Mesenchymal stem cell (in vitro differentiated cells and primary cell): ENCODE measurements around the gene MBNL1.

Source experiments
- DNase-seq: peaks from one replicate; pipeline ENCODE4 v3.0.0-alpha.2; 2013
- H2AFZ ChIP-seq: one replicate; pipeline ENCODE4 v1.6.1; 2013; ENCODE audit warnings: low read depth, mild to moderate bottlenecking, control low read depth, inconsistent platforms, low read length, moderate library complexity
- H2AK5ac ChIP-seq: 2 replicates; pipeline ENCODE4 v1.6.1; 2013; ENCODE audit warnings: low read length, moderate library complexity, mild to moderate bottlenecking, inconsistent platforms; ENCODE audit not compliant: severe bottlenecking
- H2BK120ac ChIP-seq: one replicate; pipeline ENCODE4 v1.6.1; 2013; ENCODE audit warnings: low read depth, mild to moderate bottlenecking, inconsistent platforms, low read length, moderate library complexity
- H2BK12ac ChIP-seq, 2 experiments: one replicate each; pipeline ENCODE4 v1.6.1; 2013; ENCODE audit warnings: inconsistent platforms in 2 of 2, low read length in 2 of 2, mild to moderate bottlenecking in 2 of 2, moderate library complexity in 2 of 2, control low read depth in 1 of 2
- H2BK15ac ChIP-seq: one replicate; pipeline ENCODE4 v1.6.1; 2013; ENCODE audit warnings: mild to moderate bottlenecking, low read depth, inconsistent platforms; ENCODE audit not compliant: poor library complexity, severe bottlenecking
- H2BK5ac ChIP-seq: 2 replicates; pipeline ENCODE4 v1.6.1; 2013; ENCODE audit warnings: low read depth, mild to moderate bottlenecking, low read length, control low read depth, inconsistent platforms; ENCODE audit not compliant: poor library complexity, severe bottlenecking
- H3K14ac ChIP-seq, 2 experiments: one replicate each; pipeline ENCODE4 v1.6.1; 2013; ENCODE audit warnings: inconsistent platforms in 2 of 2, low read length in 2 of 2, control low read depth in 1 of 2, mild to moderate bottlenecking in 1 of 2, moderate library complexity in 1 of 2
- H3K18ac ChIP-seq, 2 experiments: one replicate each; pipeline ENCODE4 v1.6.1; 2013; ENCODE audit warnings: inconsistent platforms in 2 of 2, low read length in 2 of 2, control low read depth in 1 of 2, low read depth in 1 of 2, mild to moderate bottlenecking in 1 of 2
- H3K23ac ChIP-seq, 2 experiments: one replicate each; pipeline ENCODE4 v1.6.1; 2013; ENCODE audit warnings: inconsistent platforms in 2 of 2, low read length in 2 of 2, mild to moderate bottlenecking in 2 of 2, moderate library complexity in 2 of 2, control low read depth in 1 of 2
- H3K27ac ChIP-seq: 2 replicates; pipeline ENCODE4 v1.5.1; 2013; ENCODE audit warnings: mild to moderate bottlenecking, moderate library complexity, low read length, control low read depth, inconsistent platforms; ENCODE audit not compliant: poor library complexity, severe bottlenecking
- H3K27me3 ChIP-seq, 2 experiments: 2 replicates each; pipeline versions ENCODE4 v1.6.1 to v1.7.0; 2013; ENCODE audit warnings: low read length in 2 of 2, mild to moderate bottlenecking in 2 of 2, moderate library complexity in 2 of 2, control low read depth in 1 of 2, inconsistent platforms in 1 of 2; ENCODE audit not compliant: control insufficient read depth in 1 of 2, insufficient read depth in 1 of 2
- H3K36me3 ChIP-seq, 2 experiments: 2 replicates each; pipeline versions ENCODE4 v1.6.1 to v1.7.0; 2013; ENCODE audit warnings: low read length in 2 of 2, control low read depth in 1 of 2, inconsistent platforms in 1 of 2, low read depth in 1 of 2, mild to moderate bottlenecking in 1 of 2; ENCODE audit not compliant: insufficient read depth in 2 of 2, control insufficient read depth in 1 of 2
- H3K4ac ChIP-seq, 2 experiments: one replicate each; pipeline ENCODE4 v1.6.1; 2013; ENCODE audit warnings: inconsistent platforms in 2 of 2, low read length in 2 of 2, mild to moderate bottlenecking in 2 of 2, moderate library complexity in 2 of 2, control low read depth in 1 of 2, low read depth in 1 of 2
- H3K4me1 ChIP-seq: 2 replicates; pipeline ENCODE4 v1.6.1; 2013; ENCODE audit warnings: low read depth, low read length, control low read depth; ENCODE audit not compliant: control insufficient read depth, insufficient read depth
- H3K4me2 ChIP-seq: 2 replicates; pipeline ENCODE4 v1.6.1; 2013; ENCODE audit warnings: low read length, mild to moderate bottlenecking, inconsistent platforms; ENCODE audit not compliant: poor library complexity, severe bottlenecking
- H3K4me3 ChIP-seq, 2 experiments: 2 replicates each; pipeline versions ENCODE4 v1.5.1 to v1.7.0; 2013; ENCODE audit warnings: low read length in 2 of 2, mild to moderate bottlenecking in 2 of 2, control low read depth in 1 of 2, low read depth in 1 of 2; ENCODE audit not compliant: insufficient read depth in 1 of 2
- H3K79me1 ChIP-seq: replicated peaks from 2 replicates; pipeline ENCODE4 v1.6.1; 2013; ENCODE audit warnings: mild to moderate bottlenecking, control low read depth, low read length, inconsistent platforms; ENCODE audit not compliant: poor library complexity, severe bottlenecking
- H3K9ac ChIP-seq: 2 replicates; pipeline ENCODE4 v1.7.0; 2013; ENCODE audit warnings: mild to moderate bottlenecking, low read length, moderate library complexity
- H3K9me3 ChIP-seq: 2 replicates; pipeline ENCODE4 v1.7.0; 2013; ENCODE audit warnings: mild to moderate bottlenecking, low read length; ENCODE audit not compliant: control insufficient read depth
- H4K8ac ChIP-seq: one replicate; pipeline ENCODE4 v1.6.1; 2013; ENCODE audit warnings: inconsistent platforms, mild to moderate bottlenecking, low read length, moderate library complexity
- H4K91ac ChIP-seq: one replicate; pipeline ENCODE4 v1.6.1; 2013; ENCODE audit warnings: mild to moderate bottlenecking, low read length, inconsistent platforms
- WGBS: methylation state at CpG from one replicate; pipeline ENCODE4 v1.1.7; 2013; ENCODE audit warnings: mixed read lengths; 5-methylcytosine and 5-hydroxymethylcytosine counted together

The MBNL1 gene

DNA sequence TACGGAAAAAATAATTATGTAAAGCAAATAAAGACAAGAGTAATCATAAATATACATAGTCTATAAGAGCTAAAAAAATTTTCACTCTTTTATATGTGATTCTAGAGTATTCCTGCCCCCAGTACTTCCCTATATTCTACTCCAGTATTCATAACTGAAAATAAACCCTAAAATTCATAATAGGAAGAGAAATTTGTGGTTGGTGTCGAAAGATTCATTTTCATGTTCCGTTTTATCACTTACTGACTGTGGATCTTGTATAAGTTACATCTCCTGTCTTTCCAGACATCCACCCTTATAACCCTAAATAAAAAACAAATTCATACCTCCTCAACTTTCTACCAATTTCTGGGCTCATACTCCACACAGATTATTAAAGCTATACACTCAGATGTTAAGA is 16.0 kb upstream of the MBNL1 start:
- Histone ChIP-seq H2AFZ (no peak overlapping the region), H3K27me3 (no peaks in the 10 kb centered on the region), H3K4me3 (no peak overlapping the region), H3K4me1 (no peaks in the 10 kb centered on the region), H3K9me3 (no peaks in the 10 kb centered on the region), H2AK5ac (no peak overlapping the region), H4K8ac (no peak overlapping the region), H3K18ac (no peak overlapping the region), H2BK15ac (no peak overlapping the region), H3K79me1 (no peaks in the 10 kb centered on the region), H2BK120ac (no peak overlapping the region), H2BK12ac (no peak overlapping the region), H3K4me2 (no peak overlapping the region), H3K23ac (no peak overlapping the region), H3K36me3 (no peaks in the 10 kb centered on the region), H3K9ac (no peak overlapping the region), H3K14ac (no peak overlapping the region), H3K27ac (no peak overlapping the region), H3K4ac (no peak overlapping the region), H4K91ac (no peak overlapping the region), H2BK5ac (no peak overlapping the region)
- DNase-seq: no peak
- WGBS: 100% methylated on average over 2 of the region's 3 CpGs

DNA sequence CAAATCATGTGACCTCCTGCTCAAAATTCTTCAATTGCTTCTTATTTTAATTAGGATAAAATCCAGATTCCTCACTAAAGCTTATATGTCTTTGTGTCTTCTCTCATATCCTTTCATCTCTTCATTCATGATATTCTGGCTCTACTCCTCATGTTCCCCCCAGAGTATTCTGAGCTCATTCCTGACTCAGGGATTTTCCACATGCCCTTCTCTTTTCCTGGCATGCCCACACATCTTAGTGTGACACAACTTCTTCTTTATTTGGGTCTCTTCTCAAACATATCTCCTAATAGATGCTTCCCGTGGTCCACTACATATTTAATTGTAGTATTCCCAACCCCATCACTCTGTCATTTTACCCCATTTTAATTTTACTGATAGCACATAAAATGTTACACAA is 15.2 kb upstream of the MBNL1 start:
- no peak overlapping the region for H3K23ac ChIP-seq
- no peak overlapping the region for H2BK5ac ChIP-seq
- no peaks in the 10 kb centered on the region for H3K79me1 ChIP-seq
- H2BK120ac ChIP-seq: no peak overlapping the region
- H3K4ac ChIP-seq: no peak overlapping the region
- H2BK15ac ChIP-seq: no peak overlapping the region
- H2BK12ac ChIP-seq: no peak overlapping the region
- no peak for DNase-seq
- no peaks in the 10 kb centered on the region for H3K9me3 ChIP-seq
- H4K91ac ChIP-seq: no peak overlapping the region
- no peak overlapping the region for H4K8ac ChIP-seq
- no peak overlapping the region for H2AFZ ChIP-seq
- peaks cover 2% of the 10 kb centered on the region for H3K4me1 ChIP-seq
- H3K36me3 ChIP-seq: no peaks in the 10 kb centered on the region
- H3K4me3 ChIP-seq: no peak overlapping the region
- H3K27ac ChIP-seq: no peak overlapping the region
- no peak overlapping the region for H2AK5ac ChIP-seq
- WGBS: 90% methylated on average over 1 of the region's 1 CpG
- no peak overlapping the region for H3K4me2 ChIP-seq
- no peak overlapping the region for H3K9ac ChIP-seq
- H3K27me3 ChIP-seq: no peaks in the 10 kb centered on the region
- H3K14ac ChIP-seq: no peak overlapping the region
- no peak overlapping the region for H3K18ac ChIP-seq

DNA sequence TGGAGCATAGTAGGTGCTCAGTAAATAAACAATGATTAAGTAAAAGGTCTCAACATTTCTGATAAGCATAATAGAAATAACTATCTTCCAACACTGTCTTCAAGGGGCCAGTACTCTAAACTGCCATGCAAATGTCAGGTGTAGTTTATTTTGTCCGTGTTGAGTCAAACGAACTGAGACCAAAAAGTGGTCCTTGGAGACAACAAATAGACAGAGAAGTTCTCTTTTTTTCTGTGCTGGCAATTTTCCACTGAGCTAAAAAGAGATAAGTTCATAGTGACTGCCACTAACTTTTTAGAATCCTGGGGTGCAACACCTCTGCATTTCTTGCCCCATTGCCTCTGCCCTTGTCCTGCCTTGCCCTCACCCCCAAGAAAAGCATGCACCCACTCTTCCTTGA is 14.7 kb upstream of the MBNL1 start:
- no peak overlapping the region for H3K18ac ChIP-seq
- H2BK120ac ChIP-seq: no peak overlapping the region
- no peak overlapping the region for H4K91ac ChIP-seq
- no peak overlapping the region for H2AFZ ChIP-seq
- no peak overlapping the region for H2BK5ac ChIP-seq
- H3K4me1 ChIP-seq: peaks cover 2% of the 10 kb centered on the region
- H3K4me3 ChIP-seq: no peak overlapping the region
- no peak overlapping the region for H2AK5ac ChIP-seq
- no peak overlapping the region for H3K23ac ChIP-seq
- no peak overlapping the region for H3K4ac ChIP-seq
- no peak overlapping the region for H3K27ac ChIP-seq
- no peaks in the 10 kb centered on the region for H3K9me3 ChIP-seq
- no peak overlapping the region for H2BK12ac ChIP-seq
- no peak overlapping the region for H3K14ac ChIP-seq
- 88% methylated on average over 2 of the region's 2 CpGs for WGBS
- DNase-seq: no peak
- H3K9ac ChIP-seq: no peak overlapping the region
- H3K27me3 ChIP-seq: no peaks in the 10 kb centered on the region
- H2BK15ac ChIP-seq: no peak overlapping the region
- H3K36me3 ChIP-seq: no peaks in the 10 kb centered on the region
- H4K8ac ChIP-seq: no peak overlapping the region
- H3K4me2 ChIP-seq: no peak overlapping the region
- no peaks in the 10 kb centered on the region for H3K79me1 ChIP-seq

DNA sequence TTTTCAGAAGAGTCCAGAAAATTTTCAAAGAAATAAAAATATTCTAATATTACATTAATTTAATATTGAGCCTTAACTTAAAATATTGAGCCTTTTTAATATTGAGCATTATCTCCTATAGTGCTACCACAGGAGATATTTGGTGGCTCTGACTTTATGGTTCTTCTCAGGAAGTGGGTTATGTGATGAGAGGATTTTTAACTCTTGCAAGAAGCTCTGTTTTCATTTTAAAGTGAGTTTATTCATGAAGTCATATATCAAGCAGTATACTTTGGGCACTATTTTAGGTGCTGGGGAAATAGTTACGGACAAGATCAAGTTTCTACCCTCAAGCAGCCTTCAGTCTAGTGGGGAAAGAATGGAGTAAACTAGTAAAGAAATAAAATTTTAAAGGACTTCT is 13.4 kb upstream of the MBNL1 start:
- Histone ChIP-seq H3K9ac (no peak overlapping the region), H2BK15ac (no peak overlapping the region), H3K9me3 (no peaks in the 10 kb centered on the region), H3K23ac (no peak overlapping the region), H3K79me1 (no peaks in the 10 kb centered on the region), H3K36me3 (no peaks in the 10 kb centered on the region), H2AK5ac (no peak overlapping the region), H2BK120ac (no peak overlapping the region), H4K8ac (no peak overlapping the region), H3K4me1 (peaks cover 2% of the 10 kb centered on the region), H3K4me3 (no peak overlapping the region), H3K27ac (no peak overlapping the region), H3K27me3 (no peaks in the 10 kb centered on the region), H2AFZ (no peak overlapping the region), H3K4me2 (no peak overlapping the region), H3K14ac (no peak overlapping the region), H2BK12ac (no peak overlapping the region), H3K18ac (no peak overlapping the region), H3K4ac (no peak overlapping the region), H2BK5ac (no peak overlapping the region), H4K91ac (no peak overlapping the region)
- DNase-seq: no peak
- 100% methylated on average over 1 of the region's 1 CpG for WGBS
